NCI-H2081 (cell line): ENCODE data around the gene STXBP6.

Experiments used
- DNase-seq, 2 experiments: peaks; one replicate each; lab custom pipeline; 2025; lab: John Stamatoyannopoulos, UW

The STXBP6 gene

DNA sequence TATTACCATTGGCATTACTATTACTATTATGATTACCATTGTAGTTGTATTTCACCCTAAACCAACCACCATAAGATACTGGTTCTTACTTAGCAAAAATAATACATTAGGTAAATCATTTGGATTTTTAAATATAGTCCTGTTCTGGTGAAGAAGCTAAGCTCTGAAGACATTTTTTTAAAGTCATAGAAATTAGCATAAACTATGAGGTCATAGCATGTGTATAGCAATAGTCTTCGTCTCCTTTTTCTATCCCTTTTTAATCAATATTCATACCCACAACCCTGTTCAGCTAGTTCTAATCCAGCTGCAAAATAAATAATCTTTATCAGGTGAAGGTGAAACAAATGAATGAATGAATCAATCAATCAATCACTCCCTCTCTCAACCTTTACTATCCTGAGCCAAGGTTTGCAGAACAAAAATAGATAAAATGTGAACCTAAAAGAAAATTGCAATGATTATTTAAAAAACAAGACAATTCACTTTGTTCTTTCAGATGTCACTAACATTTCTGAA is 134.5 kb downstream of the STXBP6 start:
- DNase-seq: no peak

DNA sequence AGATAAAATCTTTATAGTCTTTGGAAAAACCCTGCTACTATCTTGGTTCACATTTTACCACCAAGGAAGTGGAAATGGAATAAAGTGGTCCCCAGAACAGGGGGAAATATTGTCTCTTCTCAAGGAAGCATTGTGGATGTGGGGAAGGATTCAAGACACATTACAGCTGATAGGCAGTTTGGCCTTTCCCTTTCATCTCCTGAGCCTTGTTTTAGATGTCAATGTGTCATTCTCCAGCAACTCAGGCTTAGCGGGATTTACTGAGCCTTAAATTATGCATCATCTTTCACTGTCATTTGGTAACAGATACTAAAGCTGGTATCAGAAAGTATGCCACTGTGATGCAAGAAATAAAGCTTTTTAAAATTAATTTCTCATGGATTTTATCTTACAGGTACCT is 136.2 kb downstream of the STXBP6 start:
- no peak for DNase-seq

- no peak for DNase-seq
Observed at GRCh38 chr14:24913021-24913420, 136.9 kb downstream of the STXBP6 start.

DNA sequence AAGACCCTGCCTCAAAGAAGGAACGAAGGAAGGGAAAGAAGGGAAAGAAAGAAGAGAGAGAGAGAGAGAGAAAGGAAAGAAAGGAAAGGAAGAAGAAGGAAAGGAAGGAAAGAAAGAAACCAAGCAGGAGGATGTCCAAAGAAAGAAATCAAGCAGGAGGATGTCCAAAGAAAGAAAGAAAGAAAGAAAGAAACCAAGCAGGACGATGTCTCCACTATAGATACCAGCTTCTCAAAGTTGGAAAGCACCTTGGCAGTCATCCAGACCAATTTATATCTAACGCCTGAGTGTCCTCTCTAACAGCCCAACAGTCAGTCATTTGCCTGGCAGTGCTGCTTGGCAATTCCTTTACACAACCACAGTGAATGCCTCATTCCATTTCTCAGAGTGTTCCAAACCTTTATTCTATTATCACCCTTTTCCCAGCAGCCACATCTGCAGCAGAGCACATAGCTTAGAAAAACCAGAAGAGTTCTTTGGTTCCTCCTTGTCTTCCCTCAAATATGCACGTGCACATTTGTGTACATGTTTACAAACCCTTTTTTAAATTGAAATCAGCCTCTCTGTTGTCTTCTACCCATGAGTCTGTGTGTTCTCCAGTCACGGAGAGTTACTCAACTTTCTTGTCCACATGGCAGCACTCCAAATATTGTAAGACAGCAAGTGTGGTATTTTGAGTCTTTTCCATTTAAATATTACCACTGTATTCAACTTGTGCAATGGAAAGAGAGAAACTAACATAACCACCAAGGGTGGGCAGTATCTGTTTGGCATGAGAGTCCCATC is 138.4 kb downstream of the STXBP6 start:
- no peak for DNase-seq

DNA sequence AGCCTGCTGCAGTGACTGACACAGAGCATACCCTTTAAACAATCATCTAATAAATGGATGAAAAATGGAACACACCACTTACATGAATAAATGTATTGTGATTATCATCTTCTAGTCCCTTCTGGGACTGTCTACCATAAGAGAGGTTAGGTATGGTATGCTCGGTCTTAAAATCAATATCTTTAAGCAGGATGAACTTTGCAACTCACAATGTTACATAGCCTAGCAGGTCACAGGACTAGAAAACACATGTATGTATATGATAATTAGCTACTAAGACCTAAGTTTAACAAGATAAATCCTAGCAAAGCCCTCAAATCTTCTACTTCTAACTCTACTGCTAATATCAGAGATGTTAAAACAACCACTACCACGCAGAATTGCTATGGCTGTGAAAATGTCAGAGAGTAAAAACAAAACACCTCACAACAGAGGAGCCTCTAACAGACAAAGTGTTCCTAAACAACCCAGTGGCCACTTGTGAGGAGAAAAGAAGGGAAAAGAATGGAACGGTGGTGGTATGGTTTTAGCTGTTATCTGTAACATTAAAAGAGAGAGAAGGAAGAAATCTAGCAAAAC is 139.4 kb downstream of the STXBP6 start:
- DNase-seq: no peak

GRCh38 chr14:24909523-24910302 is 140.2 kb downstream of the STXBP6 start:
- no peak for DNase-seq

DNA sequence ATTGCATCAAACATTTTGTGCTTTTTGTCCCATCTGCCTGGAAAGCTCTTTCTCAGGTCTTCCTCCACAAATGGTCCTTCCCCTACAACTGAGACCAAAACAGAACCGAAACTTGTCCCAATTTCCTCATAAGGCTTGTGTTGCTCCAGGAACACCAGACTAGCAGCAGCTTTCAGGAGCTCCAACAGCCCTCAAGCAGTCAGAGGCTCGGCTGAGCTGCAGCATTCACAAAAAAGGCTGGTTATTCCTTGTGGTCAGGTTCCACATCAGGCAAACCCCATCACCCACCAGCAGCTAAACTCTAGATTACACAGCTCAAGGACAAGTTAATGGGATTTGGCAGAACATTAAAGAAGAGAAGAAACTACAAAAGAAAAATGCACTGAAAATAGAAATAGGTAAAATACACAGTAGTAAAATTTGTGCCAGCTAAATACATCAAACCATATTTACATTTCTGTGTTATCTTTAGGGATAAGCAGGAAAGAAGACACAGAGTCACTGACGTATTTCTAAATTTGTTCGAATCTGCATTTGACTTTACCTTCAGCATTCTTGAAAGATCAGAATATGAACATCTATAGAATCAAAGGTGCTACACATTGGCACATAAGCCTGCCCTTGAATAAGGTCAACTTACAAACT is 141.2 kb downstream of the STXBP6 start:
- no peak for DNase-seq

DNA sequence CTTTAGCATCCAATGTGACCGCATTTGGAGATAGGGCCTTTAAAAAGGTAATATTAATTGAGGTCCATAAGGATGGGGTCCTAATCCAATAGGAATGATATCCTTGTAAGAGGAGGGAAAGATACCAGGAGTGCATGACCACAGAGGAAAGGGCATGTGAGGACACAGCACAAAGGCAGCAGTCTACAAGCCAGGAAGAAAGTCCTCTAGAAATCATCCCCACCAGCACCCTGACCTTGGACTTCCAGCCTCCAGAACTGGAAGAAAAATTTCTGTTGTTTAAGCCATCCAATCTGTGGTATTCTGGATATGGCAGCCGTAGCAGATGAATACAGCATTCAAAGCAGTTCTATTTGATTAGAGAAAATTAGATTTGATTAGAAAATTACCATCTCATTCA is 145.4 kb downstream of the STXBP6 start:
- no peak for DNase-seq

DNA sequence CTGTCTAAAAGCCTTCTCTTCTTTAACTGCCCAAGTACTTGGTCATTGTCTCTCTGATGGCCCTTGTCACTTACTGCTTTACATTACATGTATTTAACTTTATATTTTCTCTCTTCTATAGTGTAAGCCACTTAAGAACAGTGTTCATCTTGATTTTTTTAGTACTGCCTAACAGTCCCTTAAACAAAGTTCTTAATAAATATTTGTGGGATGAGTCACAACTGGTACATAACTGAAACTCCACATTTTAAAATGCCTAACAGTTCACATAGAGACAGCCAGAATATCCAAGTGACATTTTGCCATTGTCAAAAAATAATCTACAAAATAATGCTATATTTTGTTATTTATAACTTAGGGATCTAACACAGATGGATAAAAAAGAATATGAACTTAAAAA is 146.6 kb downstream of the STXBP6 start:
- no peak for DNase-seq

DNA sequence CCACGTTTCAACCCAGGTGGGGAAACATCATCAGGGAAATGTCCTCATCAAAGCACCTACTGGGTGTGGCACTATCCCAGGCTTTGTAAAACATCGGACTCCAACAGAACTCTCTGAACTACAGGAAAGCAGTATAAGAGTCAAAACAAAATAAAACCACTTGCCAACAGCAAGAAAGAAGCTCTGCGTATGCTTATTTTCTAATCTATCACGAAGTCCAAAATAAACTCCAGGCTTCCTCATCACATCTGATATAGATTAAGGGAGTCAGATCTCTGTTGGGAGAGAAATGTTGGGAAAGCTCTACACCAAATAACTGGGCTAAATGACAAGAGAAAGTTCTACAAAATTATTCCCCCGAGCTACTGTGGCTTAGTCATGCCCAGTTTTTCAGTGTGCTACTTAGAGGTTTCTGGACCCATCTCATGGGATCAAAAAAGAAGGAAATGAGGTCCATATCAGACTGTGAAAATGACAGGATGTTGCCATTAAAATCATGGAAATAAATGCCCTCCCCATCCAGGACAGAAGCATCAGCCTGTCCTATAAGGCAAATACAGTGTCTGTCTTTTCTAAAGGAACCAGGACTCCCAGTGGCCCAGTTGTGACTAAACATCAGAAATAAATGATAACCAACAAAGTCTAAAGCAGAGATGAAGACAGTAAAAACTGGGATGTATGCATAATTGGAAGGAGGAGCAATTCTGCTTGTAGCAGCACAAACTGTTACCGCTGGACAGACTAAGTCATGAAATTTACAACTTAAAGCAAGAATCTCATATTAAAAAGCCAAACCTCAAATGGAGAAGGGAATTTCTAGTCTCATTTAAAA is 149.5 kb downstream of the STXBP6 start:
- no peak for DNase-seq

GRCh38 chr14:24897793-24898192 is 152.2 kb downstream of the STXBP6 start:
- DNase-seq: no peak

GRCh38 chr14:24895622-24896021 is 154.3 kb downstream of the STXBP6 start:
- no peak for DNase-seq

- DNase-seq: no peak
Observed at GRCh38 chr14:24895243-24895583, 154.7 kb downstream of the STXBP6 start.

GRCh38 chr14:24894583-24895242 is 155.2 kb downstream of the STXBP6 start:
- no peak for DNase-seq

DNA sequence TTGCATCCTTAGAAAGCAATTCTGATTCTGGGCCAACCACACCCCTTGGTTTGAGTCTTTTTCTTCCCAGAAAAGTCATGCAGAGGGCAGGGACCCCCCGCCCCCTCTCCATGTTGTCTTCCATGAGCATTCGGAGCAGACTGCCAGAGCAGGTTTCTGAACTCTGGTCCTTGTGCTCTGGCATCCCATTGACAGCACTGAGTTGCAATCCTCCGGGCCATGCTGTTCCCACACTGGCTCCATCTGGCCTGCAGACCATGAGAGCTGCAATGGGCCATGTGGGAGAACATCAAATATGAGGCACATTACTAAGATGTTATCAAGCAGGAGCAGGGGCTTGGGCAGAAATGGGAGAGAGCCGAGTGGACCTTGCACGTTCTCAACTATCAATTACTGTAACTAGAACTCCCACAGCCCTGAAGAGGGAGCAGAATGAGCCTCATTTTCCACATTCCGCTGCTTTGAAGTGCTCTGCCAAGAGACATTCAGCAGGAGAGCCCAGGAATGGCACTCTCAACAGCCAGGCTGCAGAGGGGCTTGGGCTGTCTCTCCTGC is 157.4 kb downstream of the STXBP6 start:
- no peak for DNase-seq

DNA sequence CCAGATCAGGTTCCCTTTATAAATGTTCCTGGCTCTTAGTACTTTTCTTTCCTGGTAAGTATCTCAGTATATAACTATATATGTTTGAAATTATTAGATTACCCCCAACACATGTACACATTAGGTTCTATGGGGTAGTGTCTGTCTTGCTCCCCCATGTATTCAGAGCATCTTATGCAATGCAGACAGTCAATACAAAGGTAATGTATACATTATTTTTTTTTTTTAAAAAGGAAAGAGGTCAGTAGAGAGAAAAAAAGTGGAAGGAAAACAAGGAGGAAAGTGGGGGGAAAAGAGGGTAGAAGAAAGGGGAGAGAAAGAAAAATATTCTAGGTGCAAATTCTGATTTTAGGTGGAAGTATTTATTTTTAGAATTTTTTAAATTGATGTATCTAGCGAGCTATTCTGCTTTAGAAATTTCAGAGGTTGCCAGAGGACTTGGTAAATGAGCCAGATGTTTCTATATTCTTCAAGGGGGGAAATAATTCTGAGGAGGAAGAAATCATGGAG is 157.9 kb downstream of the STXBP6 start:
- no peak for DNase-seq

DNA sequence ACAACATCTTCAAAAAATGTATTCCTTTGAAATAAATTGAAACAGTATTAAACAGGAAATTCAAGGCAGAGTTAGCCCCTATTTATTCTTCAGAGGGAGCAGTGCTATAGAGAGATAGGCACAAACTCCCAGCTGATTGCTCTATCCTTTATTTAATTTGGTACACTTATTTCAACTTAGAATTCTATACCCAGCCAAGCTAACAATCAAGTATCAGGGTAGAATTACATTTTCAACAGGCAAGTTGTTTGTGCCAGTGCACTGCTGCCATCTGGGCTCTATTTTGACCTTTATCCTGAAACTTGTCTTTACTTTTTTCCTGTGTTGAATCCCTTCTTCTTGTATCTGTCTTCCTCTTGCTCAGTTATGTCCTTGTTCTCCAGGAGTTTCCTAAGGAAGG is 159.2 kb downstream of the STXBP6 start:
- no peak for DNase-seq

DNA sequence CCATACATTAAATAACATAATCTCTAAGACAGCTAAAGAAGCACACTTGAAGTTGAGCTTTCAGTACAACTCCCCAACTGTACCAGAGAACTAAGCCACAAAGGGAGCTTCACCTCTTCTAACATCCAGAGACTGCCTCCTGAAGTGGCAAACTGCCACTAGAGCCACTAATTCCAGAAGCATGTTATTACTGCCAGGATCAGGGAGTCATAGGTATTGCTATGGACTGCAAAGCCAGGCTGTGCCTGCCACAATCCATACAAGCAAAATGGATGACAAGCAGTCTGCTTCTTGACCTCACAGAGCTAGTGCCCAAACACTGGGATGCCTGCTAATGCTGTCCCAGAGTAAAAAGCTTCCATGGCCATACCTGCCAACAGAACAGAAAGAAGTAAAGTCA is 160.1 kb downstream of the STXBP6 start:
- DNase-seq: no peak

DNA sequence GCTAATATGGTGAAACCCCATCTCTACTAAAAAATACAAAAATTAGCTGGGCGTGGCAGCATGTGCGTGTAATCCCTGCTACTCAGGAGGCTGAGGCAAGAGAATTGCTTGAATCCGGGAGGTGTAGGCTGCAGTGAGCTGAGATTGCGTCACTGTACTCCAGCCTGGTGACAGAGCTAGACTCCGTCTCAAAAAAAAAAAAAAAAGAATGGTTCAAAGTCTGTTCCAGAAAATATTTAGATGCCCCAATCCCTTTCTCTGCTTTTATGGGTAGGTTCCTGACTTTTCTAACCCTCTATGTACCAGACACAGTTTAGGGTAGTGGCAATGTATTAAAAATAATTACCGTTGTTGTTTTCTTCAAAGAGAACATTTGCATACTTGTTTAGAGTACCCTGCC is 161.4 kb downstream of the STXBP6 start:
- DNase-seq: no peak

DNA sequence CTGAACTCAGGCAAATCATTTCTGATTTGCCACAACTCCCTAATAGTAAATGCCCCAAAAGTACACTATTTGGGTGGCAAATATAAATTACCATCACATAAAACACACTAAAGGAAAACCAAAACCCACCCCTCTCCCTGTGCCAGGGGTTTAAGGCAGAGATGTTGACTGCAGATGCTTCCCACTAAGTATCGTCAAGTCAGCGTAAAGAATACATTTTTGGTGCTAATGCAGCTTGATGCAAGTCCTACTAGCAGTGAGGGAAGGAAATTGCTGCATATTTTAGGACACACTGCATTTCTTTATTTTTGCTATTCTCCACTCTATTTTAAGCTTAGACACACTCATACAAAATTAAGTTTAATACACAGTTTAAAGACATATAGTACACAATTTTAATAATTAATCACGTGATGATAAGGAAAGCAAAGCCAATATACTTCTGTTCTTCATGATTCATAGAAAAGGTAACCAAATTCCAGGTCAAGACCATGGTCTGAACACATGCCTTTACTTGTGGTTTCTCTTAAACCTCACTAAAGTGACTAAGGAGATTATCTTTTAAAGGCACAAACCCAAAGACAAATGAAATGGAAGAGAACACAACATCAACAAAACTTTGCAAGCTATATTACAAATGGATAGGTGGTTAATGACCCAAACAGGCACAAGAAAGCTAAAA is 162.2 kb downstream of the STXBP6 start:
- no peak for DNase-seq
